Ramos (cell line): Measurements from ENCODE around the gene PPM1E.
"Not testable (repeated sequence)": the region's sequence is repeated elsewhere in the genome, so short reads cannot be mapped to it uniquely, and the experiment has no call there.

ENCODE experiments used
- in situ Hi-C: fragments of 300-500 bp; cut with MboI; formaldehyde crosslinking; loops from one replicate; pipeline ENCODE4 v1.14.3; 2022; ENCODE audit warnings: low sequenced_read_pairs; ENCODE audit not compliant: unreplicated experiment

PPM1E gene

GRCh38 chr17:58920773-58921172 is 165.1 kb downstream of the PPM1E start:
- in situ Hi-C loops: no loop called here

GRCh38 chr17:58932956-58933355 is 177.3 kb downstream of the PPM1E start:
- in situ Hi-C loops: no loop called here

DNA sequence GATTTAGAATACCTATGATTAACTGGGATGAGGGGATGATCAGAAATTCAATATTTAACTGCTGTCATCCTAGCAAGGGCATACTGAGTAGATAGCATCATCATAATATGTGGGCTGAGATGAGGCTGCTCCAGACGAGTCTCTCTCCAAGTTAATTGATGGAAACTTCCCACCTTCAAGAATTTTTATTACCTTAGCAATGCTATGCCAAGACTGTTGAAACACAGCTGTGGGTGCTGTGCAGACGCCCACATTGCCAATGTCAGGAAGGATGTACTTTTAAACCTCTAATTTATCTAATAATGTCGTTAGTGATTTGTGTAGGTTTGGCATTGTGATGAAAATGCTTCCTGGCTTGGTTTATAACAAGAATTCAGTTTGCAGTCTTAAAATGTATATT is 180.6 kb downstream of the PPM1E start:
- in situ Hi-C loops: no loop called here

DNA sequence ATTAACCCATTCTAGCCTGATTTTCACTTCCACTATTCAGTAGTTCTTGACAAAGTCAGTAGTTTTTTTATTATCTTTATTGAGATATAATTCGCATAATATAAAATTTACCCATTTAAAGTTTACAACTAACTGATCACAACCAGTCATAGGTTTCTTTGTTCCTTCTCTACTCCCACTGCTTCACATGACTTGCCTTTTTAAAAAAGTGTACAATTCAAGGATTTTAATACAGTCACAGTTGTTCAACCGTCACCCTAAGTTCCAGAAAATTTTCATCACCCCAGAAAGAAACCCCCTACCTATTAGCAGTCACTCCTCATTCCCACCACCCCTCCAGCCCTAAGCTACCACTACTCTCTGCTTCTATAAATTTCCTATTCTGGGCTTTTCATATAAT is 188.5 kb downstream of the PPM1E start:
- in situ Hi-C loops: no loop called here

GRCh38 chr17:58947411-58947810 is 191.8 kb downstream of the PPM1E start:
- in situ Hi-C loops: no loop called here

GRCh38 chr17:58947824-58948223 is 192.2 kb downstream of the PPM1E start:
- in situ Hi-C loops: no loop called here

DNA sequence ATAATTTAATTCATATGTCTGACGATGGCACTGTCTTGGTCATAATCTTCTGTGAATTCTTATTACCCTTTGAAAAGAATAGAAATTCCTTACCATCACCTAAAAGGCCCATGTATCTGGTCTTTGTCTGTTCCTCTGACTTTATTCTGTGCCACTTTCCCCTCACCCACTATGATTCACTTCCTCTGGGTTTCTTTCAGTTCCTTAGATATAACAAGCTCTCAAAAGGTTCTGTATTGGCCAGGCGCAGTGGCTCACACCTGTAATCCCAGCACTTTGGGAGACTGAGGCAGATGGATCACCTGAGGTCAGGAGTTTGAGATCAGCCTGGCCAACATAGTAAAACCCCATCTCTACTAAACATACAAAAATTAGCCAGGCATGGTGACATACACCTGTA is 198.7 kb downstream of the PPM1E start:
- in situ Hi-C loops: not testable (repeated sequence)

DNA sequence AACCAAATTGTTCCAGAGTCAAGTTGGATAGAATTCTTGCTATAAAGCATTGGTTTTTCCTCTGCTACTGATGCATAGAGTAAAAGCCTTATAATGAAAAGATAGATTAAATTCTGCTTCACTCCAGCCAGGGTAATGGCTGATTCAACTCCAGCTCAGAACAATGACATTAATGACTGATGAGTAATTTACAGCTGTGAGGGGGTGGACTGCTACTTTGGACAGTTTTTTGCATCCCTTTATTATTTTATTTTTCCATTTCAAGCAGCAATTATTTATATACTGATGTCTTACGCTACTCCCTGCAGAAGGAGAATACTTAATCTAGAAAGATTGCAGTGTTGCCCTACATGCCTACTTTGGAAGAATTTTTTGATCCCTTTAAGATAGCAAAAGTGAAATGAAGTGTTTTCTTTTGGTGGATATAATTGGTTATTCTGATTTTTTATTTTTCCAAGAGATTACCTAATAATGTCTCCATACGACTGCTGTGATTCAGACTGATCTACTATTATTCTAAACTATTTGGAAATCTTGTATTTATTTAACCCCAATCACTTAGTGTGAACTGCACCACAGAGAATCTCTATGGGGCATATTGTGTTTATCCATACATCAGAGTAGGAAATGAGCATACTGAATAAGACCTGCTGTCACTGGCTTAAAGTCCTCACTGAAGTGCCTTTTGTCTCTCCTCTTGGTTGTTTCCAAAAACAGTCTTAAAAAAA is 201.5 kb downstream of the PPM1E start:
- in situ Hi-C loops: no loop called here

DNA sequence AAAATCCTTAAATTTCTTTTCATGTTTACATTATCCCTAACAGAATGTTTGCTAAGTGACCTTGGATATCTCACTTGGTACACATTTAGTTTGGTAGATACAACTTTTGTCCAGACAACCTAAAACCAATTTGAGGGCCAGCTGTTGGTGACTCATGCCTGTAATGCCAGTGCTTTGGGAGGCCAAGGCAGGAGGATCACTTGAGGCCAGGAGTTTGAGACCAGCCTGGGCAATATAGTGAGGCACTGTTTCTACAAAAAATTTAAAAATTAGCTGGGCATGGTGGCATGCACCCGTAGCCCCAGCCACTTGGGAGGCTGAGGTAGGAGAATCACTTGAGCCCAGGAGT is 202.0 kb downstream of the PPM1E start:
- in situ Hi-C loops: not testable (repeated sequence)

DNA sequence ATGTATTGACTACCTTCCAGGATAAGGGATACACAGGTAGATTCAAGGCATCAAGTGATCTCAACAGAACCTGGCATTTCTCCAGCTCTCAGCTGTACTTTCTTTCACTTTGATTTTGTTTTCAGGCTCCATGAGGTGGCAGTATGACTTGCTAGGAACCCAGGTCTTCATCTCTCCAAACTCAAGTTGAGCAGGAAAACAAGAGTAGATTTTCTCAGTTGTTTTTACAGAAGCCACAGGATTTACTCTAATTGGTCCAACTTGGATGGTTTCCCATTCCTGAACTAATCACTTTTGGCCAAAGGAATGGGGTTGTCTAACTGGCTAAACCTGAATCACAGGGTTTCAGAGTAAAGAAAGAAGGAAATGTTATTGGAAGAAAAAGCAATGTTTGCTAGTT is 204.4 kb downstream of the PPM1E start:
- in situ Hi-C loops: no loop called here

DNA sequence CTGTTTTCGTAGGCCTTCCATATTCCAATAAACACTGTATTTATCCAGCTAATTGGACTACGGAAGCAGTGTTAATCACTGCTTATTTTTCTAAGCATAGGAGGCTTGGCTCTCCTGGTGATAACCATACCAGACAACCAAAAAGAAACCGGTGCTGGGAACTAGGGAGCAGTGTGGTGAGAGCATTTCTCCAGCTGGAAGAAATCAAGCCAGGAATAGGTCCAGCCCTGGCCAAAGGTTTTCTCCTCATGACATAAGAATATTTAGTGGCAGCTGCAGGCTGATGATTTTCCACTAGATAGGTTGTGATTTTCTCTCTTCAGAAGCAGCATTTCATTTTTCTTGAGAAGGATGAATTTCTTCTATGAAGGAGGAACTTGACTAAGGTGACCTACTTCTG is 209.6 kb downstream of the PPM1E start:
- in situ Hi-C loops: no loop called here

DNA sequence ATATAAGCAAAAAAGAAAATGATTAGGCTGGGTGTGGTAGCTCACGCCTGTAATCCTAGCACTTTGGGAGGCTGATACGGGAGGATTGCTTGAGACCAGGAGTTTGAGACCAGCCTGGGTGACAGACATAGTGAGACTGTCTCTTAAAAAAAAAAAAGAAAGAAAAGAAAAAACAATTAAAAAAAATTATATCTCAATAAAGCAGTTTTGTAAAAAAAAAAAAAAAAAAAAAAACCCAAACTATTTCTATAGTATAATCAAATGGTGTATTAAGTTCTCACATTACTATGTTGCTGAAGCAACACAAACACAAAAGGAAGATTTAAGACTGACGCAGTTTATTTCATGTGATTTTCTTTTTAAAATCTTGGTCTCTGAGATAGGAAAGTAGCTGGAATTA is 210.6 kb downstream of the PPM1E start:
- in situ Hi-C loops: no loop called here

GRCh38 chr17:58968426-58969061 is 212.9 kb downstream of the PPM1E start:
- in situ Hi-C loops: no loop called here

- in situ Hi-C loops: no loop called here
These were observed 213.5 kb downstream of the PPM1E start for GRCh38 chr17:58969156-58969555.

DNA sequence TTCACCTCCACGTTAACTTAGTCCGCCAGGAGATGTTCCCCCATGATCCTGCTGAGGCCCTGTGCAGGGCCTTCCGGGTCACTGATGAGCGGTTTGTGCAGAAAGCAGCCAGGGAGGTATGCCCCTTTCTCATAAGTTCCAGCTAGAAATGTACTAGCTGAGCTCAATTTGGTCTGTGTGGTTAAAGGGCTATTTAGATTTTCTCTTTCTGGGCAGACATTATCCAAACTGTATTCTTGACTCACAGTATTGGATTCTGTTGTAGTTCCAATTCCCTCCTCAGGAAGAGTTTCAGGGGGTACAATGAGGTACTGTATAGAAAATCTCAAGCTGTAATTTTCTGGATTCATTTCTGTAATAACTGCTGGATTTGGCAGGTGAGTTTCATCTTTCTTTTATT is 214.0 kb downstream of the PPM1E start:
- in situ Hi-C loops: no loop called here

DNA sequence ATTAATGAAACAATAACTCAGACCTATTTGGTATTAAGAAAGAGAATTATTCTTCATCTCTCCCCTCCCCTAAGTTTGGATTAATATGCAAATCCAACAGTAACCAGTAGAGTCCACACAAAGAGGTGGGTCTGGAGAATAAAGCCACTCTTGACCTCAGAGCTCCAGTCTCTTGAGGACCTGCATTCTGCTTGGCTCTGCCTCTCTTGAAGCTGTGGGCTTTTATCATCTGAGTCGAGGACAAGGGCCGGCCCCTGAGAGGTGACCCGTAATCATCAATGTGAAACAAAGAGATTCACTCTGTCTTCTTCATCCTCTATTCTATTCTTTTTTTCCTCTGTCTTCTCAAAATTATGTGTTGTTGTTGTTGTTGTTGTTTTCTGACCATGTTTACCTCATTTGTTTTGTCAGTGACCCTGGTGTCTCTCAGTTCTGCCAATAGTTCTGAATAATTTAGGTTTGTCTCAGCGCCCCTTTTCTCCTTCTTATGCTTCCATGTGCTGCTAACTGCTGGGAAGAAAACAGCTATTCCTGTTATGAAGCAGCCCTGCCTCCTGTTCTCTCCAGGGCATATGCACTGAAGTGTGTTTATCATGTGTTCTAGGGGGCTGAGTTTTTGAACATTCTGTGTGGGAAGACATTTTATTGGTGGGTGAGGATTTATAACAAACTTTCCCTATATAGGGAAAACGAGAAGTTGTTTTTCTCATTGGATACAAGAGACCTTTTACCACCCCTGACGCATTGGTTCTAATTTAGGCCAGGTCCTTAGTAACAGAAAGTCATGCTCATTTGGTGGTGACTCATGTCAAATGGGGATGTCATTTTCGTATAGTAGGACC is 215.2 kb downstream of the PPM1E start:
- in situ Hi-C loops: no loop called here

GRCh38 chr17:58974354-58974753 is 218.7 kb downstream of the PPM1E start:
- in situ Hi-C loops: no loop called here

GRCh38 chr17:58976541-58976940 is 220.9 kb downstream of the PPM1E start:
- in situ Hi-C loops: no loop called here

DNA sequence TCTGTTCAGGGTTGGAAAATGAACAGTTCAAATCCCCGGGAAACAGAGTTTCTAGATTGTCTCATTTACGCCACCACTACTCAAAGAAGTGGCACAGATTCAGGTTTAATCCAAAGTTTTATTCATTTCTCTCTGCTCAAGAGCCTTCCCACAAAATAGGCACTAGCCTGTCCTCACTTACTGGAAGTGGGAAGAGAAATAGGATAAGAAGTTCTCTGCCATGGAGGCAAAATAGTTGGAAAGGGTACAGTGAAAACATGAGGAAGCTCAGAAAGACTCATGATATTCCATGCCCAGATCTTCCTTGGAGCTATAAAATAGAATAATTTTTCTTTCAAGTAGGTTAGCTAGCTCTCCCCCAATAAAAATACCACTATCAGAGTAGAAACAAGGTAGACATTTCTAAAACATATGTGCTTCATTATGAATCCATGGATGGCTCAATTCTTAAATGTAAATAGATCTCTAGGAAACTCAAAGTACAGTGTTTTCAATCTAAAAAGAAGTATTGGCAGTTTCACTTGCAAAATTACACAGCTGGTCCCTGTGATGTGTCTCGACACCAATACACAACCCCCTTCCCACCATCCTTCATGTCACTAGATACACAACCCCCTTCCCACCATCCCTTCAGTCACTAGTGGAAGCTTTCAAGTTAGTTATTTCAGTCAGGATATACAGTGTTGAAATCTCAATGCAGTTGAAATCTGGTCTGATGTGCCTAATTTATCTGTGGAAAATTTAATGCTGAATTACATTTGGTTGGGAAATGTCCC is 225.2 kb downstream of the PPM1E start:
- in situ Hi-C loops: no loop called here

GRCh38 chr17:58982626-58983025 is 227.0 kb downstream of the PPM1E start:
- in situ Hi-C loops: no loop called here

- in situ Hi-C loops: no loop called here
These were observed 229.7 kb downstream of the PPM1E start for GRCh38 chr17:58985367-58985766.
